Measurements from ENCODE around the gene CTIF. TPM values are rescaled to one million over a fixed set of nuclear protein-coding genes. Genes with fewer than 3 reads are reported as not detected.

The CTIF gene
- total RNA-seq, 2 donors from 2014 or later: 7.9 to 8.2 TPM

- no peaks in the 10 kb centered on the region for H3K27me3 Mint-ChIP-seq
- H3K36me3 Mint-ChIP-seq (ENCODE audit: low read depth): no peaks in the 10 kb centered on the region
- H3K4me1 Mint-ChIP-seq: no peaks in the 10 kb centered on the region
- no peak overlapping the region for H3K27ac Mint-ChIP-seq
- no peak overlapping the region for H3K4me3 Mint-ChIP-seq
- no peaks in the 10 kb centered on the region for H3K9me3 Mint-ChIP-seq
- ATAC-seq (replicated peaks): no peak
These were observed 126.8 kb downstream of the CTIF start for GRCh38 chr18:48665654-48666053.

GRCh38 chr18:48666613-48667012 lies 127.8 kb downstream of the CTIF start:
- Mint-ChIP-seq H3K27ac (no peak overlapping the region), H3K4me1 (no peaks in the 10 kb centered on the region), H3K4me3 (no peak overlapping the region), H3K27me3 (no peaks in the 10 kb centered on the region), H3K36me3 (ENCODE audit: low read depth) (peaks cover 5% of the 10 kb centered on the region), H3K9me3 (peaks cover 3% of the 10 kb centered on the region)
- ATAC-seq (replicated peaks): no peak

- H3K27me3 Mint-ChIP-seq: no peaks in the 10 kb centered on the region
- peaks cover 8% of the 10 kb centered on the region for H3K36me3 Mint-ChIP-seq (ENCODE audit: low read depth)
- ATAC-seq (replicated peaks): no peak
- H3K9me3 Mint-ChIP-seq: peaks cover 5% of the 10 kb centered on the region
- no peak overlapping the region for H3K27ac Mint-ChIP-seq
- no peak overlapping the region for H3K4me3 Mint-ChIP-seq
- H3K4me1 Mint-ChIP-seq: no peaks in the 10 kb centered on the region
These were observed 128.7 kb downstream of the CTIF start for GRCh38 chr18:48667276-48668254.

- ATAC-seq (replicated peaks): no peak
- Mint-ChIP-seq H3K9me3 (peaks cover 5% of the 10 kb centered on the region), H3K36me3 (ENCODE audit: low read depth) (peaks cover 8% of the 10 kb centered on the region), H3K4me3 (no peak overlapping the region), H3K27ac (no peak overlapping the region), H3K27me3 (no peaks in the 10 kb centered on the region), H3K4me1 (no peaks in the 10 kb centered on the region)
These were observed 129.8 kb downstream of the CTIF start for GRCh38 chr18:48668466-48669179.

- no peaks in the 10 kb centered on the region for H3K27me3 Mint-ChIP-seq
- H3K9me3 Mint-ChIP-seq: peaks cover 5% of the 10 kb centered on the region
- no peak for ATAC-seq (replicated peaks)
- H3K4me1 Mint-ChIP-seq: no peaks in the 10 kb centered on the region
- no peak overlapping the region for H3K4me3 Mint-ChIP-seq
- H3K27ac Mint-ChIP-seq: no peak overlapping the region
- peaks cover 8% of the 10 kb centered on the region for H3K36me3 Mint-ChIP-seq (ENCODE audit: low read depth)
These were observed 130.4 kb downstream of the CTIF start for GRCh38 chr18:48669180-48669675.

- no peak for ATAC-seq (replicated peaks)
- H3K27ac Mint-ChIP-seq: no peak overlapping the region
- H3K4me1 Mint-ChIP-seq: no peaks in the 10 kb centered on the region
- H3K27me3 Mint-ChIP-seq: no peaks in the 10 kb centered on the region
- H3K36me3 Mint-ChIP-seq (ENCODE audit: low read depth): peaks cover 8% of the 10 kb centered on the region
- no peak overlapping the region for H3K4me3 Mint-ChIP-seq
- H3K9me3 Mint-ChIP-seq: peaks cover 5% of the 10 kb centered on the region
These were observed 131.3 kb downstream of the CTIF start for GRCh38 chr18:48669991-48670750.

- peaks cover 8% of the 10 kb centered on the region for H3K36me3 Mint-ChIP-seq (ENCODE audit: low read depth)
- no peaks in the 10 kb centered on the region for H3K27me3 Mint-ChIP-seq
- H3K4me1 Mint-ChIP-seq: no peaks in the 10 kb centered on the region
- H3K27ac Mint-ChIP-seq: no peak overlapping the region
- H3K4me3 Mint-ChIP-seq: no peak overlapping the region
- no peak for ATAC-seq (replicated peaks)
- H3K9me3 Mint-ChIP-seq: peaks cover 5% of the 10 kb centered on the region
These were observed 132.1 kb downstream of the CTIF start for GRCh38 chr18:48670751-48671560.

- no peak for ATAC-seq (replicated peaks)
- Mint-ChIP-seq H3K36me3 (ENCODE audit: low read depth) (peaks cover 8% of the 10 kb centered on the region), H3K27me3 (no peaks in the 10 kb centered on the region), H3K9me3 (peaks cover 5% of the 10 kb centered on the region), H3K4me3 (no peak overlapping the region), H3K27ac (no peak overlapping the region), H3K4me1 (no peaks in the 10 kb centered on the region)
These were observed 132.7 kb downstream of the CTIF start for GRCh38 chr18:48671561-48671945.

GRCh38 chr18:48672671-48673340 lies 134.0 kb downstream of the CTIF start:
- no peak for ATAC-seq (replicated peaks)
- no peaks in the 10 kb centered on the region for H3K27me3 Mint-ChIP-seq
- H3K9me3 Mint-ChIP-seq: peaks cover 5% of the 10 kb centered on the region
- no peak overlapping the region for H3K4me3 Mint-ChIP-seq
- H3K27ac Mint-ChIP-seq: no peak overlapping the region
- H3K36me3 Mint-ChIP-seq (ENCODE audit: low read depth): peaks cover 8% of the 10 kb centered on the region
- no peaks in the 10 kb centered on the region for H3K4me1 Mint-ChIP-seq

- Mint-ChIP-seq H3K9me3 (peaks cover 5% of the 10 kb centered on the region), H3K4me1 (no peaks in the 10 kb centered on the region), H3K4me3 (no peak overlapping the region), H3K36me3 (ENCODE audit: low read depth) (peaks cover 8% of the 10 kb centered on the region), H3K27ac (no peak overlapping the region), H3K27me3 (no peaks in the 10 kb centered on the region)
- no peak for ATAC-seq (replicated peaks)
These were observed 134.6 kb downstream of the CTIF start for GRCh38 chr18:48673456-48673852.

- Mint-ChIP-seq H3K27ac (no peak overlapping the region), H3K4me1 (no peaks in the 10 kb centered on the region), H3K9me3 (peaks cover 5% of the 10 kb centered on the region), H3K27me3 (no peaks in the 10 kb centered on the region), H3K4me3 (no peak overlapping the region), H3K36me3 (ENCODE audit: low read depth) (peaks cover 8% of the 10 kb centered on the region)
- ATAC-seq (replicated peaks): no peak
These were observed 135.3 kb downstream of the CTIF start for GRCh38 chr18:48673853-48674721.

GRCh38 chr18:48674758-48675351 lies 136.0 kb downstream of the CTIF start:
- Mint-ChIP-seq H3K4me1 (no peaks in the 10 kb centered on the region), H3K27ac (no peak overlapping the region), H3K27me3 (no peaks in the 10 kb centered on the region), H3K9me3 (peaks cover 5% of the 10 kb centered on the region), H3K4me3 (no peak overlapping the region), H3K36me3 (ENCODE audit: low read depth) (peaks cover 8% of the 10 kb centered on the region)
- ATAC-seq (replicated peaks): peak; percentile 25
